ENCODE measurements around the gene COG8.
A peak's percentile ranks its signal among the peaks of the same experiment; 100 is the strongest.

The COG8 gene

GRCh38 chr16:69334696-69335095, 4.7 kb downstream of the COG8 start:
- TF ChIP-seq, protein P1, sequence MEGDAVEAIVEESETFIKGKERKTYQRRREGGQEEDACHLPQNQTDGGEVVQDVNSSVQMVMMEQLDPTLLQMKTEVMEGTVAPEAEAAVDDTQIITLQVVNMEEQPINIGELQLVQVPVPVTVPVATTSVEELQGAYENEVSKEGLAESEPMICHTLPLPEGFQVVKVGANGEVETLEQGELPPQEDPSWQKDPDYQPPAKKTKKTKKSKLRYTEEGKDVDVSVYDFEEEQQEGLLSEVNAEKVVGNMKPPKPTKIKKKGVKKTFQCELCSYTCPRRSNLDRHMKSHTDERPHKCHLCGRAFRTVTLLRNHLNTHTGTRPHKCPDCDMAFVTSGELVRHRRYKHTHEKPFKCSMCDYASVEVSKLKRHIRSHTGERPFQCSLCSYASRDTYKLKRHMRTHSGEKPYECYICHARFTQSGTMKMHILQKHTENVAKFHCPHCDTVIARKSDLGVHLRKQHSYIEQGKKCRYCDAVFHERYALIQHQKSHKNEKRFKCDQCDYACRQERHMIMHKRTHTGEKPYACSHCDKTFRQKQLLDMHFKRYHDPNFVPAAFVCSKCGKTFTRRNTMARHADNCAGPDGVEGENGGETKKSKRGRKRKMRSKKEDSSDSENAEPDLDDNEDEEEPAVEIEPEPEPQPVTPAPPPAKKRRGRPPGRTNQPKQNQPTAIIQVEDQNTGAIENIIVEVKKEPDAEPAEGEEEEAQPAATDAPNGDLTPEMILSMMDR (IDR thresholded peaks at IDR 0.05; ENCODE audit: low read depth, low read length, missing control alignments) = no peak
- no peak overlapping the region for H3K4me3 ChIP-seq (replicated peaks; ENCODE audit: low read depth, low read length)
- DNase-seq (ENCODE audit: extremely low read depth, low read depth) = no peak

DNA sequence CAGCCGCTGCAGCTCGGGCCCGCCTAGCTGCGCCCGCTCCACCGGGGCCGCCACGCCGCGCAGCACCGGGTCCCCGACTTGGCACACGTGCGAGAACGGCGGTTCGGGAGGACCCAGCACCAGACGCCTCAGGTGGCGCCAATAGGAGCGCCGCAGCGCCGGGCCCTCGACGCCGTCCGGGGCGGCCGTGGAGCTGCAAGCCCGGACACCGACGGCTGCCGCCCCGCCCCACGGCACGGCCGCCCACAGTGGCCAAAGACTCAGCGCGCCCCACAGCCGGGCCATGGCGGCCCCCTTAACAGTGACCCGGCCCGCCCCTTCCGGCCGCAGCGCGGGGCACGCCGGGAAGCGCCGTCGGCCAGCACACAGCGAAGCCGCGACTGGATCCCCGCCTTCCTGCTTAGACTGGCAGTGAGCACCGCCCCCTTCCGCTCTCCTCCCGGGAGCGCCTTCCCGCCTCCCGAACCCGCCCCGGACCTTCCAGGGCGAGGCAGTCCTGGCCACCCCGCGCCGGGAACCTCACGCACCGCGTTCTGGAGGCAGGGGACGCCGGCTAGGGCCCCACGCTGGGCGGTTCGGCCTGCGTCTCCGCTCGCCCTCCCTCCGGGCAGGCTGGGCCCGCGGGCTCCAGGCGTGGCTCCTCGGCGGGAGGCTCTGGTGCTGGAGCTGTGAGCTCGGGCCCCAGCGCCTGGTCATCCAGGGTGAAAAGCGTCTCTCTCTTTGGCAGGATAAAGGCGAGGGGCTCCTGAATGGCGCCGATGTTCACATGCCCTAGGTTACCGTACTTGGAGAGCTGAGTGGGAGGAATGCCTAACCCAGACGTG, 8.9 kb downstream of the COG8 start, which contains the start of gene PDF:
TSS of gene PDF (minus strand) at position 303 of the 824 bp plus-strand sequence. CDS start at position 285, 18 bp downstream.
- TF ChIP-seq, protein P1 (IDR thresholded peaks at IDR 0.05; ENCODE audit: low read depth, low read length, missing control alignments) = no peak
- H3K4me3 ChIP-seq (replicated peaks; ENCODE audit: low read depth, low read length) = peak within 1 kb of the TSS; percentile 86
- DNase-seq (ENCODE audit: extremely low read depth, low read depth) = peak; percentile 68

GRCh38 chr16:69329369-69330285, 9.7 kb downstream of the COG8 start:
- no peak for DNase-seq (ENCODE audit: extremely low read depth, low read depth)
- H3K4me3 ChIP-seq (replicated peaks; ENCODE audit: low read depth, low read length) = peak overlapping the region; percentile 86
- TF ChIP-seq, protein P1 (IDR thresholded peaks at IDR 0.05; ENCODE audit: low read depth, low read length, missing control alignments) = no peak

GRCh38 chr16:69328854-69329316, 10.5 kb downstream of the COG8 start:
- TF ChIP-seq, protein P1 (IDR thresholded peaks at IDR 0.05; ENCODE audit: low read depth, low read length, missing control alignments) = no peak
- DNase-seq (ENCODE audit: extremely low read depth, low read depth) = no peak
- peak overlapping the region; percentile 86 for H3K4me3 ChIP-seq (replicated peaks; ENCODE audit: low read depth, low read length)

DNA sequence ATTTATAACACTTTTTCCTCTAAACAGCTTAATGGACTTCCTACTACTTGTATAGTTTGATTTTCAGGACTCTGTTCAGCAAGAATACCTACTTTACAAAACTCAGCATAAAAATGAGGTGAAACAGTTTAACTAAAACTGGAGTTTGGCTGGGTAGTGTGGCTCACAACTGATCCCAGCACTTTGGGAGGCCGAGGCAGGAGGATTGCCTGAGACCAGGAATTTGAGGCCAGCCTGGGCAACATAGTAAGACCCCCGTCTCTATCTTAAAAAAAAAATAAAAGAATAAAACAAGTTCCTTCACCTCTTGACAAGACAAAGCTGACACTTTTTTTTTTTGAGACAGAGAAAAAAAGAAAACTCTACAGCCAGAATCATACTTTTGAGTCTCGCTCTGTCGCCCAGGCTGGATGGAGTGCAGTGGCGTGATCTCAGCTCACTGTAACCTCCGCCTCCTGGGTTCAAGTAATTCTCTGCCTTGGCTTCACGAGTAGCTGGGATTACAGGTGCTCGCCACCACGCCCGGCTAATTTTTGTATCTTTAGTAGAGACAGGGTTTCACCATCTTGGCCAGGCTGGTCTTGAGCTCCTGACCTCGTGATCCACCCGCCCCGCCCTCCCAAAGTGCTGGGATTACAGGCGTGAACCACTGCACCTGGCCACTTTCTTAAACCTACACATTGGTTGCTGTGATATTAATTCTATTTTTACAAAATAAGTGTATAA, 11.6 kb downstream of the COG8 start:
- DNase-seq (ENCODE audit: extremely low read depth, low read depth) = no peak
- TF ChIP-seq, protein P1 (IDR thresholded peaks at IDR 0.05; ENCODE audit: low read depth, low read length, missing control alignments) = no peak
- peak overlapping the region; percentile 86 for H3K4me3 ChIP-seq (replicated peaks; ENCODE audit: low read depth, low read length)
